ENCODE data around the gene FAM181B.

Gene FAM181B

GRCh38 chr11:82730286-82730685, 3.4 kb downstream of the FAM181B start:
- Histone ChIP-seq H3K4me3 (peak overlapping the region; percentile 84; the same call in 1 of the 2 replicates), H3K9ac (ENCODE audit: insufficient read length) (no peak overlapping the region), H3K27ac (no peak overlapping the region), H3K9me3 (ENCODE audit: low read depth, low read length) (no peaks in the 10 kb centered on the region), H3K36me3 (ENCODE audit: insufficient read depth, low read length) (no peaks in the 10 kb centered on the region)
- no peak for TF ChIP-seq EZH2 (IDR thresholded peaks at IDR 0.05)
- TF ChIP-seq FOXP2 (optimal IDR thresholded peaks at IDR 0.05; ENCODE audit: control extremely low read depth, extremely low read length, insufficient read depth): no peak
- no peak for TF ChIP-seq POLR2AphosphoS5 (IDR thresholded peaks at IDR 0.05; ENCODE audit: borderline replicate concordance, low read depth, low read length)
- no peak for DNase-seq (ENCODE audit: low read depth, low spot score)

GRCh38 chr11:82724026-82724425, 9.6 kb downstream of the FAM181B start:
- DNase-seq (ENCODE audit: low read depth, low spot score): no peak

GRCh38 chr11:82722231-82722630, 11.4 kb downstream of the FAM181B start:
- no peak for TF ChIP-seq POLR2AphosphoS5 (IDR thresholded peaks at IDR 0.05; ENCODE audit: borderline replicate concordance, low read depth, low read length)
- Histone ChIP-seq H3K9me3 (ENCODE audit: low read depth, low read length) (no peaks in the 10 kb centered on the region), H3K27ac (no peak overlapping the region), H3K4me3 (no peak overlapping the region), H3K36me3 (ENCODE audit: insufficient read depth, low read length) (no peaks in the 10 kb centered on the region), H3K9ac (ENCODE audit: insufficient read length) (no peak overlapping the region)
- no peak for DNase-seq (ENCODE audit: low read depth, low spot score)

More at GRCh38 chr11:82724026-82724425, 9.6 kb downstream of the FAM181B start:
- H3K9me3 ChIP-seq (ENCODE audit: low read depth, low read length): no peaks in the 10 kb centered on the region
- no peaks in the 10 kb centered on the region for H3K36me3 ChIP-seq (ENCODE audit: insufficient read depth, low read length)
- no peak overlapping the region for H3K27ac ChIP-seq
- H3K9ac ChIP-seq (ENCODE audit: insufficient read length): no peak overlapping the region
- no peak overlapping the region for H3K4me3 ChIP-seq
- TF ChIP-seq EZH2 (IDR thresholded peaks at IDR 0.05) (no peak), POLR2AphosphoS5 (IDR thresholded peaks at IDR 0.05; ENCODE audit: borderline replicate concordance, low read depth, low read length) (no peak), FOXP2 (optimal IDR thresholded peaks at IDR 0.05; ENCODE audit: control extremely low read depth, extremely low read length, insufficient read depth) (no peak)

GRCh38 chr11:82720267-82721065, 13.2 kb downstream of the FAM181B start:
- no peak for DNase-seq (ENCODE audit: low read depth, low spot score)
- H3K36me3 ChIP-seq (ENCODE audit: insufficient read depth, low read length): no peaks in the 10 kb centered on the region
- H3K27ac ChIP-seq: no peak overlapping the region
- no peak overlapping the region for H3K9ac ChIP-seq (ENCODE audit: insufficient read length)
- TF ChIP-seq FOXP2 (optimal IDR thresholded peaks at IDR 0.05; ENCODE audit: control extremely low read depth, extremely low read length, insufficient read depth) (no peak), EZH2 (IDR thresholded peaks at IDR 0.05) (no peak), POLR2AphosphoS5 (IDR thresholded peaks at IDR 0.05; ENCODE audit: borderline replicate concordance, low read depth, low read length) (no peak)
- no peak overlapping the region for H3K4me3 ChIP-seq
- H3K9me3 ChIP-seq (ENCODE audit: low read depth, low read length): no peaks in the 10 kb centered on the region

GRCh38 chr11:82719361-82720105, 14.1 kb downstream of the FAM181B start:
- Histone ChIP-seq H3K9me3 (ENCODE audit: low read depth, low read length) (no peaks in the 10 kb centered on the region), H3K36me3 (ENCODE audit: insufficient read depth, low read length) (no peaks in the 10 kb centered on the region), H3K4me3 (no peak overlapping the region), H3K9ac (ENCODE audit: insufficient read length) (no peak overlapping the region), H3K27ac (peak overlapping the region; percentile 15; the same call in 1 of the 2 replicates)
- TF ChIP-seq POLR2AphosphoS5 (IDR thresholded peaks at IDR 0.05; ENCODE audit: borderline replicate concordance, low read depth, low read length) (no peak), FOXP2 (optimal IDR thresholded peaks at IDR 0.05; ENCODE audit: control extremely low read depth, extremely low read length, insufficient read depth) (no peak), EZH2 (IDR thresholded peaks at IDR 0.05) (no peak)
- no peak for DNase-seq (ENCODE audit: low read depth, low spot score)

- no peak overlapping the region for H3K4me3 ChIP-seq
- no peaks in the 10 kb centered on the region for H3K9me3 ChIP-seq (ENCODE audit: low read depth, low read length)
- 0 out of 2 replicates have a peak overlapping the region, but pooled peaks have one; percentile 33 for H3K27ac ChIP-seq
- H3K9ac ChIP-seq (ENCODE audit: insufficient read length): no peak overlapping the region
- TF ChIP-seq FOXP2 (optimal IDR thresholded peaks at IDR 0.05; ENCODE audit: control extremely low read depth, extremely low read length, insufficient read depth) (no peak), EZH2 (IDR thresholded peaks at IDR 0.05) (no peak), POLR2AphosphoS5 (IDR thresholded peaks at IDR 0.05; ENCODE audit: borderline replicate concordance, low read depth, low read length) (no peak)
- no peak for DNase-seq (ENCODE audit: low read depth, low spot score)
- no peaks in the 10 kb centered on the region for H3K36me3 ChIP-seq (ENCODE audit: insufficient read depth, low read length)
These were observed 14.8 kb downstream of the FAM181B start for GRCh38 chr11:82718821-82719220.

GRCh38 chr11:82718307-82718706, 15.4 kb downstream of the FAM181B start:
- H3K9me3 ChIP-seq (ENCODE audit: low read depth, low read length): no peaks in the 10 kb centered on the region
- H3K4me3 ChIP-seq: no peak overlapping the region
- H3K9ac ChIP-seq (ENCODE audit: insufficient read length): no peak overlapping the region
- no peak overlapping the region for H3K27ac ChIP-seq
- peak; percentile 42 for DNase-seq (ENCODE audit: low read depth, low spot score)
- TF ChIP-seq POLR2AphosphoS5 (IDR thresholded peaks at IDR 0.05; ENCODE audit: borderline replicate concordance, low read depth, low read length) (no peak), EZH2 (IDR thresholded peaks at IDR 0.05) (no peak), FOXP2 (optimal IDR thresholded peaks at IDR 0.05; ENCODE audit: control extremely low read depth, extremely low read length, insufficient read depth) (no peak)
- H3K36me3 ChIP-seq (ENCODE audit: insufficient read depth, low read length): no peaks in the 10 kb centered on the region

- H3K27ac ChIP-seq: no peak overlapping the region
- DNase-seq (ENCODE audit: low read depth, low spot score): no peak
- H3K9ac ChIP-seq (ENCODE audit: insufficient read length): no peak overlapping the region
- H3K36me3 ChIP-seq (ENCODE audit: insufficient read depth, low read length): no peaks in the 10 kb centered on the region
- TF ChIP-seq POLR2AphosphoS5 (IDR thresholded peaks at IDR 0.05; ENCODE audit: borderline replicate concordance, low read depth, low read length) (no peak), EZH2 (IDR thresholded peaks at IDR 0.05) (no peak), FOXP2 (optimal IDR thresholded peaks at IDR 0.05; ENCODE audit: control extremely low read depth, extremely low read length, insufficient read depth) (no peak)
- no peaks in the 10 kb centered on the region for H3K9me3 ChIP-seq (ENCODE audit: low read depth, low read length)
- no peak overlapping the region for H3K4me3 ChIP-seq
These were observed 19.1 kb downstream of the FAM181B start for GRCh38 chr11:82714346-82715174.

Measured in SK-N-MC (cell line).